Stimulated activated CD4-positive, alpha-beta T cell treated with anti-CD3 and anti-CD28 coated beads, TNF-alpha, amount 100 ng/mL, for 1 hour (primary cell): ENCODE measurements around the gene FZD1.
"Not testable (repeated sequence)": the region's sequence is repeated elsewhere in the genome, so short reads cannot be mapped to it uniquely, and the experiment has no call there.

ENCODE experiments used
- DNase-seq, 3 donors: peaks; one replicate each; pipeline ENCODE4 v3.0.0-alpha.2; 2020; ENCODE audit warnings: low read depth in 3 of 3, low spot score in 1 of 3

Gene FZD1

GRCh38 chr7:91295576-91295975 lies 31.3 kb downstream of the FZD1 start:
- DNase-seq, result no peak

DNA sequence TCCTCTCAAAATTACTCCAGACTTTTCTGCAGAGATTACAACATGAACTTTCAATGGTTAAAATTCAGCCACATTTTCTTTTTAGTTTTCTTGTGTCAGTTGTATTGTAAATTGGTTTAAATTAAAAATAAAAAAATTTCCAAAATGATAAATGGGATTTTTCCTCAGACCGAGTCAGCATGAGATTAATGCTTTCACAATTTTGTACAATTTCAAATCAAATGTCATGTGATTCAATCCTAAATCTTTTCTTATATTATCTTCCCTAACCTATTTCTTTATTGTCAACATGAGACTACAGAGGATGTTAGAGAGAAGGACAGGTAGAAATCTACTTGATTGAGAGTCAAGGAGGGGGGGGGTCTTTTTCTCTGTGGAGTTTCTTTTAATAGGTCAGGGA lies 33.7 kb downstream of the FZD1 start:
- DNase-seq, result no peak

- no peak for DNase-seq
These were observed 35.9 kb downstream of the FZD1 start for GRCh38 chr7:91299952-91300775.

- DNase-seq, result no peak
These were observed 38.6 kb downstream of the FZD1 start for GRCh38 chr7:91302794-91303193.

DNA sequence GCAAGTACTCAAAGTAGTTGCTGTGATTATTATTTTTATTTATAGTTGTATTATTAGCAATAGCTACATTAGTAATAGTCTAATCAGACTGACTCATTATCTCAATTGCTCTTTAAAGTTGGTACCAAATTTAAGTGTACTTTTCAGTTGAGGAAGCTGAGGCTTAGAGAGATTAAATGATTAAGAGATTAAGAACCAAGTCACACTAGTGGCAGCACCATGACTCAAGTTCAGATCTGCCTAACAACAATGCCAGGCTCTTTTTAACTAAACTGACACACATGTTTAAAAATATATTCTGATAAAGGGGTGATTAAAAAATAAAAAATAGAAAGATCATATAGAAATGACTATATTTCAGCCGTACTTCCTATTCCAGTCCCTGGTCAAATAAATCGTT lies 42.0 kb downstream of the FZD1 start:
- DNase-seq, result no peak

- DNase-seq, result no peak
These were observed 43.2 kb downstream of the FZD1 start for GRCh38 chr7:91307467-91307866.

GRCh38 chr7:91308191-91308590 lies 44.0 kb downstream of the FZD1 start:
- DNase-seq, result not testable (repeated sequence)

DNA sequence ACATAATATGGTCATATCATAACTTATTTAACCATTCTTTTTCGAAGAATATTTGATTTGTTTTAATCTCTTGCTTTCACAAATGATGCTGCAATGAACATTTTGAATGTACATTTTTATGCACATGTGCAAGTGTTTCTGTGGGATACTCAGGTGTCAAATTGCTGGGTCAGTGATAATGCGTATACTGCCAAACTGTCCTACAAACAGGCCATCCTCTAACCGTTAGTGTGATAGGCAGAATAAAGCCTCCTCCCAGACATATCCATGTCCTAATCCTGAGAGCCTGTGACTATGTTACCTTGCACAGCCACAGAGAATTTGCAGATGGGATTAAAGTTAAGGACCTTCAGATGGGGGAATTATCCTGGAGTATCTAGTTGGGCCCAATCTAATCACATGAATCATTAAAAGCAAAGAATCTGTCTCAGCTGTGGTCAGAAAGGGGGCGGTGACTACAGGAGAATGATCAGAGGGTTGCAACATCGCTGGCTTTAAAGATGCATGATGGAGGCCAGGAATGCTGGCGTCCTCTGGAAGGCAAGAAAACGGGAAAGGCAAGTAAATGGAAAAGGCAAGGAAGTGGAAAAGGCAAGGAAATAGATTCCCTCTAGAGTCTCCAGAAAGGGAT lies 46.7 kb downstream of the FZD1 start:
- no peak for DNase-seq

- DNase-seq, result no peak
These were observed 47.6 kb downstream of the FZD1 start for GRCh38 chr7:91311839-91312238.

DNA sequence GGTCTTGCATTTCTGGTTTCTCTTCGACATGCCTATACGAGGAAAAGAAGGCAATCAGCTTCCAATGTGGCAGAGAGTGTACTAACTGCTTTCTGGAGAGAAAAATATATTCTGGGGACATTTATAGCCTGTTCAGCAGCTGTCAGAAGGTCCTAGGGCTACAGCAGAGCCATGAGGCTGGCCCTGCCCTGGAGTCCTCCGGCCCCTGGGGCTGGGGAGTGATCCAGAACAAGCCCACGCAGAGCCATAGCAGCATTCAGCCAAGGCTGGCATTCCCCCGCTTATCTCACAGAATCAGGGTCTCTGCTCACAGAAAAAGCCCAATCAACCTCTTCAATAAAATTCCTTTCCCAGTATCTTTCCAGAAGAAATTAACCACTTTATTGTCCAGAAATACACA lies 48.9 kb downstream of the FZD1 start:
- DNase-seq, result no peak

- no peak for DNase-seq
These were observed 50.5 kb downstream of the FZD1 start for GRCh38 chr7:91314591-91315323.

GRCh38 chr7:91316426-91316825 lies 52.2 kb downstream of the FZD1 start:
- no peak for DNase-seq

DNA sequence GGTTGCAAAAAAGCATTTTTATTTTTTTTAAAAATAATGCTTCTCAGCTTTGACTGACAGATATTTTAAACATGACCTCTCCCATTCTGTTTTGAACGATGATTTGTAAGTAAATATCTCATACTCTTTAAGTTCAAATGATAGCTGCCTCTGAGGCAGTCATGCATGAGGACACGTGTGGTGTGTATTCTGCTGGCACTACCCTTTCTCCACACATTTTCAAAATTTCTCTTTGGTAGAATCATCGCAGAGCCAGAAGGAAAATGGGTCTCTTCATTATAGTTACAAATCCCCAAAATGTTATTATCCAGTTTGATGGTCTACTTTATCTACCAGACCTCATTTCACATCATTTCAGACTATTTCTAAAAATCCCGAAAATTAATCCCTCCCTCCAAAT lies 55.1 kb downstream of the FZD1 start:
- DNase-seq, result no peak

DNA sequence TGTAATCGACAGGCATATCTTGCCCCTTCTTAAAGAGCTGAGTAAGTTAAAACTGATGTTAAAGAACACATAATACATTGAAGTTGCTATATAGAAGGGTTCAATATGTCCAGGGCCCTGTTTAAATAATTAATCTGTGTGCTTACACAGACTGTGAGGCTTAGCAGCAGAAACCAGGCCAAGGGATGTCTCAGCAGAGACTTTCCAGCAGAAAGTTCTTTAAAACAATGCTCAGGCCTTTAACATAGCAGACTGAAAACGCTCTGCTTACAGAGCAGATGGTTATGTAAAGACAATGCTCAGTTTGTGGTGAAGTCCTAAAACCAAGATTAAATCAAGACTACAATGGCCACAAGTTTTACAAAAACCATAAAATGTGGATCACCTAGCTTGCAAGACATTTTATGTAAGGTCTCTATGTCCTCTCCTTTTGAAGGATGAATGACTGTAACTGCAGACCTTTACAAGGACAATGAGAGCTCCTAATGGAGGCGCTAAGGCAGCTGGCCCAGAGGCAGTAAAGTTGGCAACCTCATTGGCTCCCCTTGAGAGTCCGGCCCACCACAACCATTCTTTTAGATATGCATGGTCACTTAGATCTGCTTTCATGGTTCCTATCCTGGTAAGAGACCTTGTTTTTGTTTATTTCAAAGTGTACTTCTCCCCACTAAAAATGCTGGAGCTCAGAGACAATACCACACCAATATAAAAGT lies 56.3 kb downstream of the FZD1 start:
- no peak for DNase-seq
